Body of pancreas (tissue), 4 donors: ENCODE data around the gene AEN.

Experiments used
- CTCF ChIP-seq, 7 experiments: fragments of 450-650 bp in 4 of 7; fragments of 200-600 bp in 3 of 7; sonication (generic) in 3 of 7; IDR thresholded peaks; one replicate each; pipeline ENCODE4 v1.5.1; 2016 to 2019; ENCODE audit warnings: antibody characterized with exemption in 7 of 7
- POLR2A ChIP-seq, 3 donors: fragments of 450-650 bp; IDR thresholded peaks; one replicate each; pipeline ENCODE4 v1.6.1; 2016; ENCODE audit warnings: antibody characterized with exemption in 3 of 3, mild to moderate bottlenecking in 2 of 3

- TF ChIP-seq POLR2A (IDR thresholded peaks at IDR 0.05) (no peak), CTCF (IDR thresholded peaks at IDR 0.05) (no peak)
Observed at GRCh38 chr15:88649753-88650551, 28.8 kb downstream of the AEN start.
